IMR-90 (cell line): ENCODE measurements around the gene EPS15. TPM values are rescaled to one million over a fixed set of nuclear protein-coding genes. Genes with fewer than 3 reads are reported as not detected.

Experiments used
- ATAC-seq: fragments of 200-7000 bp; cut with Tn5 transposase; 2 replicates; pipeline ENCODE4 v1.9.1; 2020; ENCODE audit warnings: low read depth, mild to moderate bottlenecking, moderate library complexity
- BruUV-seq: library from RNA; stranded (reverse); fragments of 400-500 nt; replicated peaks from 2 replicates; lab custom pipeline; 2021; lab: Mats Ljungman, UMichigan
- CTCF ChIA-PET: fragments of 300-600 bp; formaldehyde crosslinking; extraction: SDS; loops from one replicate; lab custom pipeline; 2021; ENCODE audit warnings: antibody characterized with exemption; lab: Yijun Ruan, JAX
- POLR2A ChIA-PET: fragments of 300-600 bp; sonication (Branson Sonifier 250); formaldehyde crosslinking; loops from one replicate; lab custom pipeline; 2022; ENCODE audit warnings: antibody characterized with exemption; ENCODE audit not compliant: unreplicated experiment; lab: Charles Lee
- DNase-seq: peaks from one replicate; pipeline ENCODE4 v3.0.0; 2013
- H2AFZ ChIP-seq: replicated peaks from 2 replicates; pipeline ENCODE3; 2013; ENCODE audit warnings: low read length, mild to moderate bottlenecking; ENCODE audit not compliant: poor library complexity
- H2AK5ac ChIP-seq: 2 replicates; pipeline ENCODE4 v1.6.1; 2013; ENCODE audit warnings: low read depth, low read length, inconsistent platforms
- H2AK9ac ChIP-seq: replicated peaks from 2 replicates; pipeline ENCODE3; 2013; ENCODE audit warnings: mild to moderate bottlenecking, low read depth, low read length, moderate library complexity; ENCODE audit not compliant: poor library complexity
- H2BK120ac ChIP-seq: 2 replicates; pipeline ENCODE4 v1.6.1; 2013; ENCODE audit warnings: low read depth, low read length, inconsistent platforms
- H2BK15ac ChIP-seq: 3 replicates; pipeline ENCODE4 v1.6.1; 2013; ENCODE audit warnings: low read depth, low read length, inconsistent platforms
- H2BK20ac ChIP-seq: 2 replicates; pipeline ENCODE4 v1.6.1; 2013; ENCODE audit warnings: low read depth, mild to moderate bottlenecking, inconsistent platforms, low read length, moderate library complexity
- H2BK5ac ChIP-seq: 2 replicates; pipeline ENCODE4 v1.6.1; 2013; ENCODE audit warnings: mild to moderate bottlenecking, low read depth, low read length, inconsistent platforms; ENCODE audit not compliant: poor library complexity, severe bottlenecking
- H3K14ac ChIP-seq: replicated peaks from 2 replicates; pipeline ENCODE4 v1.6.1; 2013; ENCODE audit warnings: low read depth, low read length, inconsistent platforms
- H3K18ac ChIP-seq: 2 replicates; pipeline ENCODE4 v1.6.1; 2013; ENCODE audit warnings: low read depth, low read length, control low read depth
- H3K23ac ChIP-seq: 2 replicates; pipeline ENCODE4 v1.6.1; 2013; ENCODE audit warnings: low read depth, low read length, inconsistent platforms
- H3K27ac ChIP-seq: 2 replicates; pipeline ENCODE4 v1.5.1; 2013; ENCODE audit warnings: mild to moderate bottlenecking, control low read depth, low read length; ENCODE audit not compliant: insufficient read depth
- H3K27me3 ChIP-seq: 2 replicates; pipeline ENCODE4 v1.6.1; 2013; ENCODE audit warnings: low read length; ENCODE audit not compliant: control insufficient read depth, insufficient read depth
- H3K36me3 ChIP-seq: 2 replicates; pipeline ENCODE4 v1.6.1; 2013; ENCODE audit warnings: low read length, mixed read lengths; ENCODE audit not compliant: control insufficient read depth, insufficient read depth
- H3K4ac ChIP-seq: 2 replicates; pipeline ENCODE4 v1.6.1; 2013; ENCODE audit warnings: low read depth, low read length, inconsistent platforms
- H3K4me1 ChIP-seq: 2 replicates; pipeline ENCODE4 v1.6.1; 2013; ENCODE audit warnings: low read length, mixed read lengths; ENCODE audit not compliant: control insufficient read depth, insufficient read depth
- H3K4me2 ChIP-seq: 2 replicates; pipeline ENCODE4 v1.6.1; 2013; ENCODE audit warnings: low read depth, mild to moderate bottlenecking, control low read depth, low read length, moderate library complexity
- H3K4me3 ChIP-seq: 2 replicates; pipeline ENCODE4 v1.5.1; 2013; ENCODE audit warnings: low read depth, mild to moderate bottlenecking, control low read depth, low read length, moderate library complexity; ENCODE audit not compliant: insufficient read depth
- H3K56ac ChIP-seq: 2 replicates; pipeline ENCODE4 v1.6.1; 2013; ENCODE audit warnings: low read length, inconsistent platforms; ENCODE audit not compliant: insufficient read depth; ENCODE audit errors: extremely low read depth
- H3K79me1 ChIP-seq, 2 experiments: 2 replicates each; pipeline ENCODE4 v1.6.1; 2013; ENCODE audit warnings: low read length in 2 of 2, inconsistent platforms in 1 of 2, low read depth in 1 of 2
- H3K9ac ChIP-seq: 2 replicates; pipeline ENCODE4 v1.6.1; 2013; ENCODE audit warnings: low read depth, low read length, control low read depth
- H3K9me1 ChIP-seq: 2 replicates; pipeline ENCODE4 v1.6.1; 2013; ENCODE audit warnings: low read length, inconsistent platforms; ENCODE audit not compliant: insufficient read depth
- H3K9me3 ChIP-seq: 2 replicates; pipeline ENCODE4 v1.6.1; 2013; ENCODE audit warnings: low read length; ENCODE audit not compliant: control insufficient read depth, insufficient read depth
- H4K20me1 ChIP-seq: 2 replicates; pipeline ENCODE4 v1.6.1; 2013; ENCODE audit warnings: low read length, inconsistent platforms; ENCODE audit not compliant: insufficient read depth
- H4K5ac ChIP-seq: 2 replicates; pipeline ENCODE4 v1.6.1; 2013; ENCODE audit warnings: mild to moderate bottlenecking, low read depth, low read length, control low read depth
- H4K8ac ChIP-seq, 2 experiments: 2 replicates each; pipeline ENCODE4 v1.6.1; 2013; ENCODE audit warnings: low read depth in 2 of 2, low read length in 2 of 2, control low read depth in 1 of 2, inconsistent platforms in 1 of 2
- H4K91ac ChIP-seq: 2 replicates; pipeline ENCODE4 v1.6.1; 2013; ENCODE audit warnings: low read depth, low read length, inconsistent platforms; ENCODE audit not compliant: insufficient read depth
- BHLHE40 ChIP-seq: fragments of 150-350 bp; IDR thresholded peaks from 2 replicates; pipeline ENCODE4 v1.6.1; 2016; ENCODE audit warnings: mild to moderate bottlenecking, low read depth, low read length
- CEBPB ChIP-seq: IDR thresholded peaks from 2 replicates; pipeline ENCODE4 v1.6.1; 2012; ENCODE audit warnings: low read depth, low read length, improper control_type of control experiment
- CHD1 ChIP-seq: IDR thresholded peaks from 2 replicates; pipeline ENCODE4 v1.6.1; 2012; ENCODE audit warnings: low read depth, low read length, improper control_type of control experiment
- CTCF ChIP-seq: conservative IDR thresholded peaks from 2 replicates; pipeline ENCODE4 v1.5.1; 2012; ENCODE audit warnings: mild to moderate bottlenecking, low read depth, low read length, improper control_type of control experiment
- FOS ChIP-seq: fragments of 150-350 bp; IDR thresholded peaks from 2 replicates; pipeline ENCODE4 v1.6.1; 2016; ENCODE audit warnings: low read depth, low read length
- MAFK ChIP-seq: IDR thresholded peaks from 2 replicates; pipeline ENCODE4 v1.6.1; 2012; ENCODE audit warnings: low read depth, low read length, improper control_type of control experiment
- MAZ ChIP-seq: IDR thresholded peaks from 2 replicates; pipeline ENCODE4 v1.6.1; 2012; ENCODE audit warnings: low read depth, mild to moderate bottlenecking, low read length, improper control_type of control experiment, moderate library complexity, borderline replicate concordance
- MXI1 ChIP-seq: IDR thresholded peaks from 2 replicates; pipeline ENCODE4 v1.6.1; 2012; ENCODE audit warnings: low read depth, mild to moderate bottlenecking, low read length, moderate library complexity, borderline replicate concordance
- NFE2L2 ChIP-seq: fragments of 150-350 bp; IDR thresholded peaks from 2 replicates; pipeline ENCODE4 v1.6.1; 2016; ENCODE audit warnings: low read depth, mild to moderate bottlenecking, low read length
- POLR2A ChIP-seq: IDR thresholded peaks from 2 replicates; pipeline ENCODE4 v1.6.1; 2012; ENCODE audit warnings: mild to moderate bottlenecking, low read depth, low read length
- RAD21 ChIP-seq: IDR thresholded peaks from 2 replicates; pipeline ENCODE4 v1.6.1; 2012; ENCODE audit warnings: low read length, improper control_type of control experiment
- RCOR1 ChIP-seq: IDR thresholded peaks from 2 replicates; pipeline ENCODE4 v1.6.1; 2012; ENCODE audit warnings: mild to moderate bottlenecking, low read length, improper control_type of control experiment; ENCODE audit not compliant: insufficient replicate concordance
- RFX5 ChIP-seq: IDR thresholded peaks from 2 replicates; pipeline ENCODE4 v1.8.0; 2012; ENCODE audit warnings: low read depth, mild to moderate bottlenecking, low read length, moderate library complexity
- SMC3 ChIP-seq: fragments of 150-350 bp; IDR thresholded peaks from 2 replicates; pipeline ENCODE4 v1.6.1; 2016; ENCODE audit warnings: low read depth, mild to moderate bottlenecking, antibody characterized with exemption, low read length, moderate library complexity
- USF2 ChIP-seq: fragments of 150-350 bp; IDR thresholded peaks from 2 replicates; pipeline ENCODE4 v1.6.1; 2017; ENCODE audit warnings: mild to moderate bottlenecking, antibody characterized with exemption, low read length, low read depth
- WGBS, 2 experiments: methylation state at CpG; one replicate each; pipeline versions ENCODE4 v1.1.5 to v1.1.7; 2013; ENCODE audit warnings: missing lambda C conversion rate in 2 of 2; ENCODE audit not compliant: insufficient read length in 1 of 2; ENCODE audit errors: extremely low coverage in 2 of 2; 5-methylcytosine and 5-hydroxymethylcytosine counted together
- dilution Hi-C: fragments of 300-500 bp; cut with HindIII; formaldehyde crosslinking; loops from one replicate; pipeline ENCODE4 v1.14.3; 2018; ENCODE audit warnings: low sequenced_read_pairs; ENCODE audit not compliant: unreplicated experiment
- in situ Hi-C: fragments of 300-500 bp; cut with MboI; formaldehyde crosslinking; loops from 3 replicates; pipeline ENCODE4 v1.14.3; 2019; ENCODE audit warnings: low sequenced_read_pairs, inconsistent platforms, mixed read lengths
- intact Hi-C: fragments of 100-400 bp; cut with micrococcal nuclease; formaldehyde crosslinking; loops from 2 replicates; pipeline ENCODE4 v1.10.0; 2022
- polyA plus RNA-seq, 3 experiments: library from polyadenylated mRNA; depleted of rRNA; stranded (reverse); fragments of >200 nt; gene quantifications; 2 replicates each; pipeline ENCODE4 v1.2.3, GENCODE V29; 2012; ENCODE audit warnings: low replicate concordance in 1 of 3
- total RNA-seq: library from RNA; depleted of rRNA; stranded (reverse); fragments of >200 nt; gene quantifications from 2 replicates; pipeline ENCODE4 v1.2.3, GENCODE V29; 2012
- TF ChIP-seq, protein P1 (sequence below): fragments of 150-350 bp; IDR thresholded peaks from 2 replicates; pipeline ENCODE4 v1.6.1; 2016; ENCODE audit warnings: low read depth, mild to moderate bottlenecking, low read length, moderate library complexity, borderline replicate concordance

Gene EPS15
- total and polyA plus RNA-seq, 2 of the 4 experiments (the other 2 are of a cell fraction) = 17.6 to 38.0 TPM

GRCh38 chr1:51494138-51494830 is 24.8 kb downstream of the EPS15 start:
- TF ChIP-seq CEBPB (no peak), MAFK (no peak), POLR2A (no peak), USF2 (no peak), NFE2L2 (no peak), CTCF (no peak), MAZ (no peak), SMC3 (no peak), RAD21 (no peak), RFX5 (no peak), FOS (no peak), BHLHE40 (no peak), MXI1 (no peak), RCOR1 (no peak), CHD1 (no peak)
- TF ChIP-seq, protein P1, sequence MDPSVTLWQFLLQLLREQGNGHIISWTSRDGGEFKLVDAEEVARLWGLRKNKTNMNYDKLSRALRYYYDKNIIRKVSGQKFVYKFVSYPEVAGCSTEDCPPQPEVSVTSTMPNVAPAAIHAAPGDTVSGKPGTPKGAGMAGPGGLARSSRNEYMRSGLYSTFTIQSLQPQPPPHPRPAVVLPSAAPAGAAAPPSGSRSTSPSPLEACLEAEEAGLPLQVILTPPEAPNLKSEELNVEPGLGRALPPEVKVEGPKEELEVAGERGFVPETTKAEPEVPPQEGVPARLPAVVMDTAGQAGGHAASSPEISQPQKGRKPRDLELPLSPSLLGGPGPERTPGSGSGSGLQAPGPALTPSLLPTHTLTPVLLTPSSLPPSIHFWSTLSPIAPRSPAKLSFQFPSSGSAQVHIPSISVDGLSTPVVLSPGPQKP = no peak
- Histone ChIP-seq H3K27me3 (no peaks in the 10 kb centered on the region), H4K5ac (no peak overlapping the region), H3K18ac (no peak overlapping the region), H3K36me3 (0 out of 2 replicates have a peak, but pooled peaks cover 2% of the 10 kb centered on the region), H2AFZ (no peak overlapping the region), H3K4me1 (no peaks in the 10 kb centered on the region), H3K23ac (no peak overlapping the region), H2BK5ac (no peak overlapping the region), H3K56ac (no peak overlapping the region), H3K4me3 (no peak overlapping the region), H2AK5ac (no peak overlapping the region), H3K9me1 (no peaks in the 10 kb centered on the region), H4K20me1 (no peaks in the 10 kb centered on the region), H2BK15ac (no peak overlapping the region), H2BK20ac (no peak overlapping the region), H4K8ac (no peak overlapping the region), H3K14ac (no peak overlapping the region), H3K27ac (no peak overlapping the region), H3K4ac (no peak overlapping the region), H2BK120ac (no peak overlapping the region), H3K79me1 (peaks cover 28 to 45% of the 10 kb centered on the region in 2 experiments), H3K9me3 (no peaks in the 10 kb centered on the region), H3K9ac (no peak overlapping the region), H2AK9ac (no peak overlapping the region), H3K4me2 (no peak overlapping the region), H4K91ac (no peak overlapping the region)
- ChIA-PET CTCF (no interaction called here), POLR2A (no interaction called here)
- no CpG with 5 or more reads among the region's 1 CpG for WGBS, 2 experiments
- dilution Hi-C loops = no loop called here
- ATAC-seq = no peak
- in situ Hi-C loops = no loop called here
- no TSS peak for BruUV-seq
- intact Hi-C loops = no loop called here
- DNase-seq = no peak
